Activated CD4-positive, alpha-beta memory T cell treated with anti-CD3 and anti-CD28 coated beads, Interleukin-2, amount 10 ng/mL, durations not matched to agents 7 days and 5 days (primary cell): ENCODE results near the gene PPL. TPM values are rescaled to one million over a fixed set of nuclear protein-coding genes. Genes with fewer than 3 reads are reported as not detected.
A peak's percentile ranks its signal among the peaks of the same experiment; 100 is the strongest.

Experiments
- CTCF ChIA-PET: fragments of 350-600 bp; sonication (Branson Sonifier 250); formaldehyde crosslinking; loops from one replicate; lab custom pipeline; 2021; ENCODE audit warnings: antibody characterized with exemption, inconsistent platforms; lab: Charles Lee
- POLR2A ChIA-PET: fragments of 350-600 bp; sonication (Branson Sonifier 250); formaldehyde crosslinking; loops from one replicate; lab custom pipeline; 2021; ENCODE audit warnings: antibody characterized with exemption; lab: Charles Lee
- DNase-seq: peaks from one replicate; pipeline ENCODE4 v3.0.0-alpha.2; 2020
- H3K27ac Mint-ChIP-seq: one replicate; pipeline ENCODE4 v1.8.0; 2021; ENCODE audit warnings: mild to moderate bottlenecking, mixed read lengths
- H3K27me3 Mint-ChIP-seq: one replicate; pipeline ENCODE4 v1.8.0; 2021; ENCODE audit warnings: mixed read lengths
- H3K36me3 Mint-ChIP-seq: one replicate; pipeline ENCODE4 v1.8.0; 2021; ENCODE audit warnings: low read depth, mixed read lengths
- H3K4me1 Mint-ChIP-seq: one replicate; pipeline ENCODE4 v1.8.0; 2021; ENCODE audit warnings: mixed read lengths
- H3K4me3 Mint-ChIP-seq: one replicate; pipeline ENCODE4 v1.8.0; 2021; ENCODE audit warnings: mild to moderate bottlenecking, mixed read lengths
- H3K9me3 Mint-ChIP-seq: one replicate; pipeline ENCODE4 v1.8.0; 2021; ENCODE audit warnings: mixed read lengths
- total RNA-seq, 2 experiments: library from RNA; stranded (reverse); gene quantifications; one replicate each; pipeline ENCODE4 v1.2.3, GENCODE V29; 2021

The PPL gene
- total RNA-seq, 2 experiments from 2014 or later: 0.08 TPM; not detected in 1

DNA sequence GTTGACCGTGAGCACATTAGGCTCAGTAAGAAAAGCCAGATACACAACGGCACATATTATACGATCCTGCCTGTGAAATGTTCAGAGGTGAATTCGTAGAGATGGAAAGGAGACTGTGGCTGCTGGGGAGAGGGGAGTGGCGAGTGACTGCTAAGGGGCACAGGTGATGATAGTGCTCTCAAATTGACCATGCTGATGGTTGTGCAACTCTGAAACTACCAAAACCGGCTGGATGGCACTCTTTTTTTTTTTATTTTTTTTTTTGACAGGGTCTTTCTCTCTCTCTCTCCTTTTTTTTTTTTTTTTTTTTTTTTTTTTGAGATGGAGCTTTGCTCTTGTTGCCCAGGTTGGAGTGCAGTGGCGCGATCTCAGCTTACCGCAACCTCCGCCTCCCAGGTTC is 13.0 kb upstream of the PPL start:
- H3K4me1 Mint-ChIP-seq: peaks cover 1% of the 10 kb centered on the region
- H3K27me3 Mint-ChIP-seq: peaks cover 11% of the 10 kb centered on the region
- no peaks in the 10 kb centered on the region for H3K36me3 Mint-ChIP-seq
- CTCF ChIA-PET: no interaction called here
- H3K9me3 Mint-ChIP-seq: no peaks in the 10 kb centered on the region
- no peak overlapping the region for H3K27ac Mint-ChIP-seq
- DNase-seq: no peak
- POLR2A ChIA-PET: no interaction called here
- H3K4me3 Mint-ChIP-seq: no peak overlapping the region

DNA sequence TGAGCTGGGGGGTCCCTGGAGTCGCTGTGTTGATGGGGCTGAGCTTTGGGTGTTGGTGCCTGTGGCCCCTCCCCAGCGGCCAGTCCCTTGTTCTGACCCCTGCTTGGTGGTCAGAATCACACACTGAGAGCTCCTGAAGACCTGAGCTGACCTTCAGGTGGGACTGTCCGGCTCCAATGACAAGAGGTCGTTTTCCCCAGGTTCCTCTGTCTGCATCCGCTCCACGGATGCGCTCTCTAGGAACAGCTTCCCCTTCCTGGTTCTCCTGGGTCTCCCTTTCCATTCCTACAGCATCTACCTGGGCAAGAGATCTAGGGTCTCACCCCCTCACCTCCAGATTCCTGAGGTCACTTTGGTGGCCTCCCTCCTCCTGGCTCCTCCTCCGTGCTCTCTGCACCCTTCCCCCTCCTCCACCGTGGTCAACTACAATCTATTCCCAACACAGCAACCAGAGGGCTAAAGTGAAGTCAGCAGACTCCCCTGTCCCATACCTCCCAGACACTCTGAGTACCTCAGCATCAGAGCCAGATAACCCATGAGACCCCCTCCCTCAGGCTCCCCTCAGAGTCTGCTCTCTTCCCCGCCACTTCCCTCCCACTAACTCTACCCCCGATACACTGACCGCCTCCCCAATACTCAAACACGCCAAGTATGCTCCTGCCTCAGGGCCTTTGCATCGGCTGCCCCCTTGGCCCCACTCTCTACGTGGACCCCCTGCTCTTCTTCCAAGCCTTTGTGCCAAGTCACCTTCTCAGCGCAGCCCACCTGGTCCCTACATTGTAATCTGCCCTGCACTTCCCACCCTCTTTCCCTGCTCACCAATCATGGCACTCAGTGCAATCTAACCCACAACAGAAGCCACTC is 12.2 kb upstream of the PPL start:
- Mint-ChIP-seq H3K9me3 (no peaks in the 10 kb centered on the region), H3K27me3 (peaks cover 9% of the 10 kb centered on the region), H3K4me3 (no peak overlapping the region), H3K36me3 (no peaks in the 10 kb centered on the region), H3K4me1 (peaks cover 1% of the 10 kb centered on the region), H3K27ac (no peak overlapping the region)
- no peak for DNase-seq
- POLR2A ChIA-PET: no interaction called here
- CTCF ChIA-PET: no interaction called here

DNA sequence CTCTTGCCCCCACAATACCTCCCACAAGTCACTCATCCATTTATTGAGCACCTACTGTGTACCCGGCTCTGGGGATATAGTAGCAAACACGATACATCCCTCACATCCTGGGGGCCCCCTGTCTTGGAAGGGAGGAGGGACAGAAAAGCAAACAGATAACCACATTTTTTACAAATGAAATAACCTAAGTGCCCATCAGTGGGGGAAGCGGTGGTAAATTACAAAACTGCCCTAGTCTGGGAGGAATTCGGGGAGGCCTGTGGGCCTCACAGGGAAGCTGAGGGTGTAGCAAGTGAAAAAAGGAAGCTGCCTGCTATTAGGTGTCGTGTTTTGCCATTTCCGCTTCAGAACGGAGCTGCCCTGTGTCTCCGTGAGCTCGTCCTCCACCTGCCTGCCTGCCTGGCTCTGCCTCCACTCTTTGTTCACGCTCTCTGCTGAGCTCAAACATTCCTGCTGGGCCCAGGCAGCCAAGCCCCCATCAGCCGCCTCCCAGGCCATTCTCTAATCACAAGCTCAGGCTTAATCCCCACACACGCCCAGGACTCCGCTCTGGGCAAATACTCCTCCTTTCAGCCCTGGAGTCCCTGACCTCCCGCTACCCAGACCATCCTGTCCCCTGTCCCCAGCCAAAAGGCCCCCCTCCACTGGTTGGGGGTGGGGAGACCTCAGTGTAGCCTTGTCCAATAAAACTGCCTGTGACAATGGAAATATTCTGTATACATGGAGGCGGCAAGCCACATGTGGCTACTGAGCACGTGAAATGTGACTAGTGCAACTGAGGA is 11.0 kb upstream of the PPL start:
- ChIA-PET CTCF (interaction anchor here (0.9 kb wide), 1 partner anchor 9 kb away, joined by 4 read pairs; no protein-coding TSS in a partner anchor), POLR2A (no interaction called here)
- peaks cover 8% of the 10 kb centered on the region for H3K27me3 Mint-ChIP-seq
- H3K36me3 Mint-ChIP-seq: no peaks in the 10 kb centered on the region
- no peak for DNase-seq
- H3K9me3 Mint-ChIP-seq: no peaks in the 10 kb centered on the region
- H3K4me3 Mint-ChIP-seq: no peak overlapping the region
- no peak overlapping the region for H3K27ac Mint-ChIP-seq
- H3K4me1 Mint-ChIP-seq: peaks cover 1% of the 10 kb centered on the region

DNA sequence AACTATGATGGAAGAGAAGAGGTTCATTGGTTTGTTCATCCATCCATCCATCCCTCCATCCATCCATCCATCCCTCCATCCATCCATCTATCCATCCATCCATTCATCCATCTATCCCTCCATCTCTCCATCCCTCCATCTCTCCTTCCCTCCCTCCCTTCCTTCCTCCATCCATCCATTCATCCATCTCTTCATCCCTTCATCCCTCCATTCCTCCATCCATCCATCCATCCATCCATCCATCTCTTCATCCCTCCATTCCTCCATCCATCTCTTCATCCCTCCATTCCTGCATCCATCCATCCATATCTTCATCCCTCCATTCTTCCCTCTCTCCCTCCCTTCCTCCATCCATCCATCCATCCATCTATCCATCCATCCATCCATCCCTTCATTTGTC is 10.0 kb upstream of the PPL start:
- Mint-ChIP-seq H3K36me3 (no peaks in the 10 kb centered on the region), H3K27ac (no peak overlapping the region), H3K9me3 (no peaks in the 10 kb centered on the region), H3K4me1 (peaks cover 1% of the 10 kb centered on the region), H3K27me3 (peaks cover 8% of the 10 kb centered on the region), H3K4me3 (no peak overlapping the region)
- ChIA-PET POLR2A (no interaction called here), CTCF (no interaction called here)
- no peak for DNase-seq

DNA sequence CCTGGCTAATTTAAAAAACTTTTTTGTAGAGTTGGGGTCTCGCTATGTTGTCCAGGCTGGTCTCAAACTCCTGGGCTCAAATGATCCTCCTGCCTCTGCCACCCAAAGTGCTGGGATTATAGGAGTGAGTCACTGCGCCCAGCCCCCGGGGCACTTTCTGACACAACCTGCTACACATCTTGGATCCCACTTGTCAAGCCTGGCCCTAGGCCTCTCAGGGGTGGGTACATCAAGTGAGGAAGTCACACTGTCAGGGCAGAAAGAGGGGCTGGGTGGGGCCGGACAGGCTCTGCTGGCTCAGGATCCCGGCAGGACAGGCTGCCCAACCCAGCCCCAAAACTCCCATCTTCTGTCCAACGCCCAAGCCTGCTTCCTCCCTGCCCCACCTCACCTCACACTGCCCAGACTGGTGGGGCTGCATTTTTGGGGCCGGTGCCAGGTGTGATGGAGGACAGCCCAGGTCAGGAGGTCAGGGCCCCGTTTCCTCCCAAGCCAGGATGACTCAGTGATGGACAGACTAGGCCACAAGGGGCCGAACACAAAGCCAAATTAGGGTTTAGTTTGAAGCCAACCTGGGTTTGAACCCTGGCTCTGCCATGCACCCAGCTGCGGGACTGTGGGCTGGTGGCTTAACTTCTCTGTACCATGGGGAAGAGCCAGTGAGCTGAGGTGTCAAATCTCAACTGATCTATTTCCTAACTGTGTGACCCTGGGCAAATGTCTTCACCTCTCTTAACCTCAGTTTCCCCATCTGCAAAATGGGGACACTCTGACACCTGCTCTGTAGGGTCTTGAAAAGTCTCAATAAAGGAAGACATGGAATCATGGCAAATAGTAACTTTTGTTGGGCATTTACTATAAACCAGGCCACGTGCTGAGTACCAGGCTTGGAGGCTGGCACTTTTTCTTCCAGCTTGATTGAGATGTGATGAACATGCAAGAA is 8.9 kb upstream of the PPL start:
- Mint-ChIP-seq H3K4me3 (no peak overlapping the region), H3K9me3 (no peaks in the 10 kb centered on the region), H3K27me3 (peaks cover 8% of the 10 kb centered on the region), H3K36me3 (no peaks in the 10 kb centered on the region), H3K4me1 (peaks cover 1% of the 10 kb centered on the region), H3K27ac (no peak overlapping the region)
- ChIA-PET POLR2A (no interaction called here), CTCF (no interaction called here)
- no peak for DNase-seq

DNA sequence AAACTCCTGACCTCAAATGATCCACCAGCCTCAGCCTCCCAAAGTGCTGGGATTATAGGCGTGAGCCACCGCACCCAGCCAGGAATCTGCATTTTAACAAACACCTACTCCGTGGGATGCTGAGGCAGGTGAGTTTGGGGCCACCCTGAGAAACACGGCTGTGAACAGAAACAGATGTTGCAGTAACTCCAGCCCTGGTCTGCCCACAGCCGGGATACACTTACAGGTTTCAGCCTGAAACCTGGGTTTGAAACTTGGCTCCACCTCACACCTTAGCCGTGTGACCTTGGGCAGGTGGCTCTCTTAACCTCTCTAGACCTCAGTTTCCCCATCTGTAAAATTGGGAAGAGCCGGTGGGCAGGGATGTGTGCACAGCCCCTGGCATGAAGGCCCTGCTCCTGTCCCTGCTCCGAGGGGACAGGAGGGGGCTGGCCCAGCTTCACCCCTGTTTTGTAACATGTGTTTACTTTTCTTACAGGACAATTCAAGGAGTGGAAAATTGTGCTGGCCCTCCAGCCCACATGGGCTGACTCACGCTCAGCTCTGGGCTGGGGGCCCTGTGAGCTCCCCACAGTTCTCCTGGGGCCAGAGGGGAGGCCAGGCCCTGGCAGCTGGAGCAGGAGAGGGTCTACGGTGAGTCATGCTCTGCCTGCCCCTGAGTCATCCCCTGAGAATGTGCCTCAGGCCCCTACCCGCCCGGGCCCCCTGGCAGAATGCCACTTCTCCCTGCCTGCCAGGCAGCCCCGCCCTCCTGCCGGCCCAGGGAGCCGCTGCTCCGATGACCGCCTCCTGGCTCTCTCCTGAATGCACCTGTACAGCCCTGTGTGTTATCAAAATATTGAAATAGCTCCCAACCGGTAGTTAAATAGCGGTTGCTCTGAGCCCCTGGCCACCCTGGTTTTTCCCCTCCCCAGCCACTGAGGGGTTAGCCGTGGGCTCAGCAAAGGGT is 7.7 kb upstream of the PPL start:
- Mint-ChIP-seq H3K4me3 (no peak overlapping the region), H3K9me3 (no peaks in the 10 kb centered on the region), H3K36me3 (no peaks in the 10 kb centered on the region), H3K4me1 (peaks cover 1% of the 10 kb centered on the region), H3K27me3 (peaks cover 6% of the 10 kb centered on the region), H3K27ac (no peak overlapping the region)
- ChIA-PET POLR2A (no interaction called here), CTCF (no interaction called here)
- no peak for DNase-seq

DNA sequence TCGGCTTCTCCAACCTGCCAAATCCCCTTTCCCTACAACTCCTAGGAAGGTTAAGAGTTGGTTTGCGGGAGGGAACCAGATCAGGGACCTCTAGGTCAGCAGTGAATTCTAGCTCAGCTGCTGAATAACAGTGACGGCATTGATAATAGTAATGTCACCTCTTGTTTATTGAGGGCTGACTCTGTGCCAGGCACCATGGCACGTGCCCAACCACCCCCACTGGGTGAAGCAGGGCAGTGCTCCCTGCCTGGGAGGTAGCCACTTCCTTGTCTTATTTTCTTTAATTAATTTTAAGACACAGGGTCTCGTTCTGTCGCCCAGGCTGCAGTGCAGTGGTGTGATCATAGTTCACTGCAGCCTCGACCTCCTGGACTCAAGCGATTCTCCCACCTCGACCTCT is 5.5 kb upstream of the PPL start:
- ChIA-PET CTCF (no interaction called here), POLR2A (no interaction called here)
- Mint-ChIP-seq H3K4me3 (no peak overlapping the region), H3K4me1 (peaks cover 2% of the 10 kb centered on the region), H3K27ac (no peak overlapping the region), H3K36me3 (no peaks in the 10 kb centered on the region), H3K27me3 (peaks cover 15% of the 10 kb centered on the region), H3K9me3 (no peaks in the 10 kb centered on the region)
- DNase-seq: no peak

DNA sequence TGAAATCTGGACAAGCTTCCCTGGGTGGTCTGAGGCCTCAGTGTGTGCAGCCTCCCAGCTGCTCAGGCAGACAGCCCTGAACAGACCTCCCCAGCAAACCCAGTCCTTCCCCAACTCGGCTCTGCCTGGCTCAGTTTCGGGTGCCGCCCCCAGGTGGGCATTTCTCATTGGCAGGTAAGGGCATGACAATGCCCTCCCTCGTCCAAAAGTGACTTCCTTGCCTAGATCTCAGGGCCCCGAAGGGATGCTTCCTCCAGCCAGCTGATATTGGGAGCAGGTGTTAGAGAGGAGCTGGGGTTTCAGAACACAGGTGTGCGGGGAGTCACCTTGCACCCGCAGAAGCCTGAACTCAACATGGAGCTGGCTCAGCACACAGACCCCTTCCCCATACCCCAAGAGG is 3.8 kb upstream of the PPL start:
- no peak overlapping the region for H3K4me3 Mint-ChIP-seq
- H3K27me3 Mint-ChIP-seq: peaks cover 18% of the 10 kb centered on the region
- no peaks in the 10 kb centered on the region for H3K36me3 Mint-ChIP-seq
- POLR2A ChIA-PET: no interaction called here
- CTCF ChIA-PET: no interaction called here
- no peak overlapping the region for H3K27ac Mint-ChIP-seq
- no peaks in the 10 kb centered on the region for H3K9me3 Mint-ChIP-seq
- H3K4me1 Mint-ChIP-seq: peaks cover 6% of the 10 kb centered on the region
- no peak for DNase-seq

DNA sequence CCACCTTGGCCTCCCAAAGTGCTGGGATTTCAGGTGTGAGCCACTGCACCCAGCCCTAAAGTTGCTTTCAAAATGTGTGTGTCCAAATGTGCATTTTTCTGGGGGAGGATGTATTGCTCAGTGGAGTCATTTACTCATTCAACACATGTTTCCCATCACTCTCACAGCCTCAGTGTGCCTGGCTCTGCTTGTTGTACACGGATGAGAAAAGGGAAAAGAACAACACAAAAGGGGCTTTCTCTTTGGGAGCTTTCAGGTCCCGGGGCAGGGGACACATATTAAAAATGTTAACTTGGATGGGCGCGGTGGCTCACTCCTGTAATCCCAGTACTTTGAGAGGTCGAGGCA is 1.7 kb upstream of the PPL start:
- Mint-ChIP-seq H3K4me3 (no peak overlapping the region), H3K36me3 (no peaks in the 10 kb centered on the region), H3K4me1 (peaks cover 6% of the 10 kb centered on the region), H3K9me3 (no peaks in the 10 kb centered on the region), H3K27me3 (peaks cover 27% of the 10 kb centered on the region), H3K27ac (no peak overlapping the region)
- POLR2A ChIA-PET: no interaction called here
- CTCF ChIA-PET: interaction anchor here (1.8 kb wide), 1 partner anchor 10 kb away, joined by 3 read pairs; no protein-coding TSS in a partner anchor
- no peak for DNase-seq

DNA sequence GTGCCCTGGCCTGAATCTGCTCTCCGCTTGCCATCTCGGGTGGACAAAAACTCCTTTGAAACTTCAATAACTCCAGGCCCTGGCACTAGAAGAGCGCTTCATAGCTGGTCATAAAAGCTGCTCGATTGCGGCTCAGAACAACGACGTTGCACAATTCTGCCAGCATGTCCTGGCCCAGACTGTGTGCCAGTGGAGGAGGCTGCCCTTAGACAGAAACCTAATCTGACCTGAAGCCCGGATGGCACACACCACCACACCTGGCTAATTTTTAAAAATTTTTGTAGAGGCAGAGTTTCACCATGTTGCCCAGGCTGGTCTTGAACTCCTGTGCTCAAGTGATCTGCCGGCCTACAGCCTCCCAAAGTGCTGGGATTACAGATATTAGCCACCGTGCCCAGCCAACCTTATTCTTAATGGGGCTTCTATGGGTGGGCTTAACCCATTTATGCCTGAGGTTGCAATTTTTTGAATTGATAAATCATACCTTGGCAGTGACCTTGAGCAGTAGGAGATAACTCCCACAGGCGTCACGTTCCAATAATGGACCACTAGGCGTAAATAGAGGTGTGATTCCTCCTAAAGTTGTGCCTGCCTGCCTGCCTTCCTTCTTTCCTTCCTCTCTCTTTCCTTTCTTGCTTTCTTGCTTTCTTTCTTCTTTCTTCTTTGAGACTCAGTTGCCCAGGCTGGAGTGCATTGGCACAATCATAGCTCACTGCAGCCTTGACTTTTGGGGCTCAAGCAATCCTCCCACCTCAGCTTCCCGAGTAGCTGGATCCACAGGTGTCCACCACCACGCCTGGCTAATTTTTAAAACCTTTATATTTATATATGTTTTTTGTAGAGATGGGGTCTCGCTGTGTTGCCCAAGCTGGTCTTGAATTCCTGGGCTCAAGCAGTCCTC is 1.1 kb upstream of the PPL start:
- no peaks in the 10 kb centered on the region for H3K9me3 Mint-ChIP-seq
- no peak overlapping the region for H3K27ac Mint-ChIP-seq
- H3K27me3 Mint-ChIP-seq: peaks cover 27% of the 10 kb centered on the region
- POLR2A ChIA-PET: no interaction called here
- no peaks in the 10 kb centered on the region for H3K36me3 Mint-ChIP-seq
- H3K4me1 Mint-ChIP-seq: peaks cover 6% of the 10 kb centered on the region
- DNase-seq: no peak
- H3K4me3 Mint-ChIP-seq: no peak overlapping the region
- CTCF ChIA-PET: interaction anchor here (1.8 kb wide), 1 partner anchor 9 kb away, joined by 3 read pairs; no protein-coding TSS in a partner anchor

DNA sequence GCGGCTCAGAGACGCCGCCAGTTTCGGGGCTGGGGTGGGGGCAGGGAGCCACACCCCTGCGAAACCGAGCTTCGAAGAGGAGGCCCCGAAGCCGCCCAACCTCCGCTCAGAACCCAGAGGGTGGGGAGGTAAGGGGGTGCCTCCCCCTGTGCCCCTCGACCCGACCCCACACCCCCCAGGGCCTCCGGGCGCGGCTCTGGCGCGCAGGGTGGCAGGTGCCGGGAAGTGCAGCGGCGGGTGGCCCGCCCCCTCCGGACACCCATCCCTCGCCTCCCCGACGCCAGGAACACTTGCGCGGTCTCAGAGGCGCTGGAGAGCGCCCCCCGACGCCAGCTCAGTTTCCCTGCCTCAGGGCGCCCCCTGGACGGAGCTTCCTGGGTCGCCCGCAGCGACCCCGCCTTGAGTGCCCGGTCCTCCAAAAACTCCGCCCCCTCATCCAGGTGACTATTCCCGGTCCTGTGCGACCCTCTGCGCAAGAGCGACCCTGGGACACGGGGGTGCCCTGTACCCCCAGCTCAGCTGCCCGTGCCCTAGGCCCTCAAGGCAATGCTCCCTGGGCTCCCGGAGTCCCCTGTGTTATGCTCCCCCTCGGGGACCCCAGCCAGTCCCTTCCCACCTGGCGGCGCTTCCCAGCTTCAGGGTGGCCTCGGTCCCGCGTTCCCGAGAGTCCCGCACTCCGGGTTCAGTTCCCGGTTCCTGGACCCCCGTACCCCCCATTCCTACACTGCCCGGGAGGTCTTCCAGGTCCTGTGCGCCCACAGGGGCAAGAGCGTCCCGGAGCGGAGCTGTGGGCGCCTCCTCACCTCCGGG is 562 bp downstream of the PPL start:
- ChIA-PET CTCF (interaction anchor here (0.6 to 0.7 kb wide), 2 partner anchors 64 to 98 kb away, joined by 3 read pairs; no protein-coding TSS in a partner anchor), POLR2A (no interaction called here)
- H3K27ac Mint-ChIP-seq: no peak overlapping the region
- no peak for DNase-seq
- peaks cover 30% of the 10 kb centered on the region for H3K27me3 Mint-ChIP-seq
- no peaks in the 10 kb centered on the region for H3K36me3 Mint-ChIP-seq
- H3K4me3 Mint-ChIP-seq: peak overlapping the region; percentile 30
- no peaks in the 10 kb centered on the region for H3K9me3 Mint-ChIP-seq
- H3K4me1 Mint-ChIP-seq: peaks cover 6% of the 10 kb centered on the region
